Inflammatory macrophage treated with lipopolysaccharide for 4 hours (primary cell): ENCODE data around the gene NEDD4L.

Experiments
- DNase-seq: peaks from one replicate; pipeline ENCODE4 v3.0.0-alpha.2; 2020

The NEDD4L gene

DNA sequence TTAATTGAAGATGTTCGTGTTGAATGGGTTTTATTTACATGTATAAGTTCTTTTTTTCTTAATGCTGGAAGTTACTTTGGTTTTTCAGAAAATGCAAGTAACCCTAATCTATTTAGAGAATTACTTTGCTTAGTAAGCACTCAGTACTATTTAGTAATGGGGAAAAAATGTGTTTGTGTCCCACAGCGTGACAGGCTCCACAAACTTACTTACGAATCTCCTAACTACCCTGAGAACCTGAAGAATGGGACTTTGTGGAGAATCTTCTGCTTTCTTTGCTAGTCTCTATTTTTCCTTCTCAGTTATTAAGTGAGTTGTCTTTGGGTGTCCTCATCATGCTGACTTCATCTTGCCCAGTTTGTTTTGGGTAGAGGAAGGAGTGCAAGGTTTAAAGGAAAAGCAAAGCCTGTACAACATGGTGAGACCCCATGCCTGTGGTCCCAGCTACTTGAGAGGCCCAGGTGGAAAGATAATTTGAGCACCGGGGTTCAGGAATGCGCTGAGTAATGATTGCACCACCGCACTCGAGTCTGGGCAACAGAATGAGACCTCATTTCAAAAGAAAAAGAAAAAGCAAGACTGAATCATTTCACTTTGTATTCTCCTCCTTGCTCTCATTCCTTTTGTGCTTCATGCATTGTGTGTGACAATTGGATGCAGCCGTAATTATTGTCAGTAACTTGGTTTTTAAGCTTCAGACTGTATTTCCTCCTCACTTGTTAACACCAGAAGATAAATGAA lies 10.2 kb downstream of the NEDD4L start:
- no peak for DNase-seq

GRCh38 chr18:58055890-58056558 lies 12.0 kb downstream of the NEDD4L start:
- no peak for DNase-seq

DNA sequence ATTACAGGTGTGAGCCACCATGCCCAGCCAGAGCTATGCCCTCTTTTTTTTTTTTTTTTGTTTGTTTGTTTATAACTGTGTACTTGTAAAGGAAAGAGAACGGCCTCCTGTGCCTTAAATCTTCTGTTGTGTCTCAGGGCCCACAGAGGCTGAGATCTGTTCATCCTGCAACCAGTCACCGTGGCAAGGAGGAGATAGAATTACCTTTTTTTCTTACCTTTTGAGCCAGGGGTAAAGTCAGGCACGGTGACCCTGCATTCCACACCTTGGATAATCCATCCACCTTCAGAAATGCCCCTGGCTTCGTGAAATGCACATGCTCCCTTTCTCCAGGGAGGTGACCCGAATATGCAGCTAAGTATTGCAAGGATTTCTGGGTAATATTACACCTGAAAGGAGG lies 12.8 kb downstream of the NEDD4L start:
- DNase-seq = no peak

- no peak for DNase-seq
These were observed 13.4 kb downstream of the NEDD4L start for GRCh38 chr18:58057291-58057965.

DNA sequence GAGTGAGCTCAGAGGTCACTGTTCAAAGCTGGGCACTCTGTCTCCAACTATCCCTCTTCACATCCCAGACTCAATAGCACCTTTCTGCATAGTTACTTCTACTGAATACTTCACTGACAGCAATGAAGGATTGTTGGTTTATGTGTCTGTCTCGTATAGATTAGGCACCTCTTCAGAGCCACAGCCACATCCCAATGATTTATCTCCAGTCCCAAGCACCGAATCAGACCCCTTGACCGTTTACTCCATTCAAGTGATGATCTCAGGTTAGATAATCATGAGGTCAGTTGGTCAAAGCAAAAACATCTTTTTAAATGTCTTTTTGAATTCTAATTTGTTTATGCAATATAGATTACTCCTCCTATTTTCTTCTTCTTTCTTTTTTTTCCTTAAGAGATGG lies 14.7 kb downstream of the NEDD4L start:
- DNase-seq = no peak

- DNase-seq = no peak
These were observed 16.2 kb downstream of the NEDD4L start for GRCh38 chr18:58060254-58060653.

DNA sequence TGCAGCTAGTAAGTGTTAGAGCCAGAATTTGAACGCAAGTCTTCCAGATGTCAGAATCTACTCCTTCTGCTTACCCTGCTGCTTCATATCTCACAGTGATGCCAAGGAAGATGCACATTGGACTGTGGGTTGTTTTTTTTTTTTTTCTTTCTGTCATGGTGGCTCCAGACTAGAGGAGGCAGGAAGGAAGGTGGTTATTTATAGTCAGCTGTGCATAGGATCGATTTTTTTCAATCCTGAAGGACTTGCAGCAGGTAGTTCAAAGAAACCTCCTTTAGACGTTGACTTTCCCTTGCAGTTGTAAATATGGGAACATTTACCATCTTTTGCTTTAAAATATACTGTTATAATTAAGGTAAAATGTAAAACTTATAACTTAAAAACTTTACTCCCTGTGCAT lies 17.3 kb downstream of the NEDD4L start:
- no peak for DNase-seq

GRCh38 chr18:58064406-58064998 lies 20.5 kb downstream of the NEDD4L start:
- no peak for DNase-seq

- DNase-seq = no peak
These were observed 21.9 kb downstream of the NEDD4L start for GRCh38 chr18:58065956-58066355.

- no peak for DNase-seq
These were observed 23.6 kb downstream of the NEDD4L start for GRCh38 chr18:58067601-58068000.

DNA sequence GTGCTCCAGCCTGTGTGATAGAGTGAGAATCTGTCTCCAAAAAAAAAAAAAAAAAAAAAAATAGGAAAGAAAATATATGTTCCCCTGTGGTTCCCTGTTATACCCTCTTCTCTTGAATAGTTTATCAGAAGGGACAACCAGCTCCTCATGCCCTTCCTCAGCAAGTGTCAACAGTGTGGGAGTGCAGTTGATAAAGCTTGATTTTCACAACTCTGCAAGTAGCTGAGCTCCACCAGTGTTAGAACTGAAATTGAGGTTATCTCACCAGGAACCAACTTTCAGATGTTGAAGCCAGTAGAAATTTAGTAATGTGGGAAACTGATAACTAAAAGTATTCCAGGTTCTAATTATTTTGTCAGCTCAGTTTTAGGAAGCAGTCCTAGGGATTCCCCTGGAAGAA lies 25.1 kb downstream of the NEDD4L start:
- peak; percentile 5 for DNase-seq

GRCh38 chr18:58069721-58070292 lies 25.8 kb downstream of the NEDD4L start:
- DNase-seq = no peak

DNA sequence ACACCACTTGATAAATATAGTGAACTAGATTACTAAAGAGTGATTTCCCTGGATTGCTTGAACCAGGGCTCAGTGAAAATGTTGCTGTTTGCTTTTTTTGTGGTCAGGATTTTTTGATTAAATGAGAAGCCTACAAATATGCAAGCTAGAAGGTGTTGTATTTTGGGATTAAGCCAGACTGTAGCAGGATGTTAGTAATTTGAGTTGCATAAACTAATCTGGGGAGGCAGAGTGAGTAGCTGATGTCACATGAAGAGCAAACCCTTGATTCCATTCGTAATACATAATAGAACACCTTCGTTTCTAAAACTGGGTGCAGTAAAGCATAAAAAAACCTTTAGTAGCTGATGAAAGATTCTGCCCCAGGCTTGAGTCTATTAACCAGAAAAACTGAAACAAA lies 32.0 kb downstream of the NEDD4L start:
- DNase-seq = no peak

GRCh38 chr18:58077329-58077728 lies 33.3 kb downstream of the NEDD4L start:
- no peak for DNase-seq

DNA sequence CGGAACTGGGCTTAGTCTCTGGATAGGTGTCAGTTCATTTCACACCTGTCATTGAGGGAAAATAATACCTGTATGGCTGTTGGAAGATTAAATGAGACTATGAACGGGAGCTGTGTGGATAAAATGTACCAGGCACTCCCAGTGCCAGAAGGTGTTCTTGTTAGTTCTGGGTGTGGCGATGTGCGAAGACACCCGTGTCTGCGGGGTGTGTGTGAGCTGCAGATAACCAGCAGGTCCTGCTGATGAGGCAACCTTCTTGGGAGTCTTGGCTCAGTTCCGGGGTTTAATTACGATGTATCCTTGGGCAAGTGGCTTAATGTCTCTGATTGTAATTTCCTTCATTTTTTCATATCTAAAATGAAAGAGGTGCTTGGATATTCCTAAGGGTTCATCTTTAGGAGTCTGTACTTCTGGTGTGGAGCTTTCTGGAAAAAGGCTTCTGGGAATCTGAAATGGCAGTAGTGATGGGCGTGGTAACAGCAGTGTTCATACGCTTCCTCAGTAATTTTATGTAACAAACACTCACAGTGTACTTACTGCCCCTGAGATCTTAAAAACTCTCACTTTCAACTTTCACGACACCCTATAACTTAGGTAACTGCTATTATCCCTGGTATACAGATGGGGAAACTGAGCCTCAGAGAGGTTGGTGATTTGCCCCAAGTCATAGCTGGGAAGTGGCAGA lies 35.0 kb downstream of the NEDD4L start:
- no peak for DNase-seq

GRCh38 chr18:58080451-58080850 lies 36.4 kb downstream of the NEDD4L start:
- no peak for DNase-seq

- DNase-seq = peak; percentile 75
These were observed 44.1 kb downstream of the NEDD4L start for GRCh38 chr18:58087928-58088690.

GRCh38 chr18:58088691-58089065 lies 44.7 kb downstream of the NEDD4L start:
- DNase-seq = peak; percentile 34

GRCh38 chr18:58091099-58091611 lies 47.1 kb downstream of the NEDD4L start:
- peak; percentile 32 for DNase-seq

GRCh38 chr18:58093311-58093803 lies 49.3 kb downstream of the NEDD4L start:
- no peak for DNase-seq

DNA sequence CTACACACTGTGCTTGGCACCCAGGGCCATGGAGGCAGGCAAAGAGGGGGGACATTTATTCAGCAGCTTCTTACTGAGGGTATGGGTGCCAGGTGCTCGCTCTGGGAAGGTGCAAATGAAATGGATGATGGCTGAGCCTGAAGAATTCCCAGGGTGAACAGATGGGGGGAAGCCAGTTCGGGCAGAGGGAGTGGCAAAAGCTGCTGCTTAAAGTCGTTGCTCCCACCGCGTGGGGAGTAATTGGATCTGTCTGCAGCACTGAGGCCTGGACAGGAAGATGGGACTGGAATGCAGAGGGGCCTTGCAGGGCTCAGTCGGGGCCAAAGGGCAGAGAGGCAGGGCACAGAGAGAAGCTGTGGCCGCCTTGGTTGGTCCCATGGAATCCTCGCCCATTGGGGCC lies 51.2 kb downstream of the NEDD4L start:
- DNase-seq = no peak

DNA sequence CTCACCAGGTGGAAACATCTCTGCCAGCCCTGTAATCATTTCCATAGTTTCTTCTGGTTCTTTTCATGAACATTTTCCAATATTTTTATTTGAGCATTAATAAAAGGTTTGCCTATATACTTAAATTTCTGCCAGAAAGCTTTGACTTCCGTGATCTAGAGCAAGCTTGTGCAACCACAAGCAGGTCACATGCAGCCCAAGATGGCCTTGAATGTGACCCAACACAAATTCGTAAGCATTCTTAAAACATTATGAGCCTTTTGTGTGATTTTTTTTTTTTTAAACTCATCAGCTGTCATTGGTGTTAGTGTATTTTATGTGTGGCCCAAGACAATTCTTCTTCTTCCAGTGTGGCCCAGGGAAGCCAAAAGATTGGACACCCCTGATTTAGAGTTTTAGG lies 51.6 kb downstream of the NEDD4L start:
- DNase-seq = peak; percentile 21
